H9 (cell line): ENCODE results near the gene SPOP. TPM values are rescaled to one million over a fixed set of nuclear protein-coding genes. Genes with fewer than 3 reads are reported as not detected.

Source experiments
- DNase-seq: peaks from one replicate; pipeline ENCODE4 v3.0.0-alpha.2; 2017
- H2AFZ ChIP-seq: one replicate; pipeline ENCODE4 v1.6.1; 2013; ENCODE audit warnings: mild to moderate bottlenecking, low read length, control low read depth, moderate library complexity
- H2AK5ac ChIP-seq: 2 replicates; pipeline ENCODE4 v1.6.1; 2013; ENCODE audit warnings: low read length, control low read depth, mixed read lengths; ENCODE audit not compliant: insufficient read length
- H2BK120ac ChIP-seq: one replicate; pipeline ENCODE4 v1.6.1; 2013; ENCODE audit warnings: low read depth, mild to moderate bottlenecking, low read length, control low read depth, inconsistent platforms; ENCODE audit not compliant: poor library complexity, severe bottlenecking
- H2BK12ac ChIP-seq: 2 replicates; pipeline ENCODE4 v1.6.1; 2013; ENCODE audit warnings: low read length, control low read depth, mixed read lengths, low read depth; ENCODE audit not compliant: insufficient read length
- H2BK15ac ChIP-seq: 2 replicates; pipeline ENCODE4 v1.6.1; 2013; ENCODE audit warnings: low read depth, low read length, control low read depth
- H2BK20ac ChIP-seq: one replicate; pipeline ENCODE4 v1.6.1; 2013; ENCODE audit warnings: low read depth, mild to moderate bottlenecking, low read length, control low read depth, inconsistent platforms; ENCODE audit not compliant: poor library complexity, severe bottlenecking
- H2BK5ac ChIP-seq: 2 replicates; pipeline ENCODE4 v1.6.1; 2013; ENCODE audit warnings: low read length, control low read depth, mixed read lengths; ENCODE audit not compliant: insufficient read length
- H3K14ac ChIP-seq: 2 replicates; pipeline ENCODE4 v1.6.1; 2013; ENCODE audit warnings: low read length, control low read depth; ENCODE audit not compliant: insufficient read depth
- H3K18ac ChIP-seq: 2 replicates; pipeline ENCODE4 v1.6.1; 2013; ENCODE audit warnings: low read depth, mild to moderate bottlenecking, mixed read lengths, low read length, control low read depth; ENCODE audit not compliant: insufficient read length
- H3K23ac ChIP-seq: 2 replicates; pipeline ENCODE4 v1.6.1; 2013; ENCODE audit warnings: low read length, control low read depth, mixed read lengths, low read depth; ENCODE audit not compliant: insufficient read length
- H3K23me2 ChIP-seq: 2 replicates; pipeline ENCODE4 v1.6.1; 2013; ENCODE audit warnings: low read depth, mild to moderate bottlenecking, mixed read lengths, low read length, control low read depth; ENCODE audit not compliant: insufficient read length, poor library complexity, severe bottlenecking
- H3K27ac ChIP-seq: 2 replicates; pipeline ENCODE4 v1.5.1; 2013; ENCODE audit warnings: low read length, control low read depth, mixed read lengths, low read depth; ENCODE audit not compliant: insufficient read length
- H3K27me3 ChIP-seq: 2 replicates; pipeline ENCODE4 v1.6.1; 2013; ENCODE audit warnings: low read length, control low read depth, inconsistent platforms; ENCODE audit not compliant: insufficient read depth
- H3K4ac ChIP-seq: 2 replicates; pipeline ENCODE4 v1.6.1; 2013; ENCODE audit warnings: low read depth, mild to moderate bottlenecking, control low read depth, inconsistent platforms, low read length, moderate library complexity
- H3K4me1 ChIP-seq: 2 replicates; pipeline ENCODE4 v1.6.1; 2013; ENCODE audit warnings: low read length, control low read depth, inconsistent platforms; ENCODE audit not compliant: insufficient read depth
- H3K4me2 ChIP-seq: 2 replicates; pipeline ENCODE4 v1.6.1; 2013; ENCODE audit warnings: low read length, control low read depth, mixed read lengths; ENCODE audit not compliant: insufficient read length, insufficient read depth
- H3K56ac ChIP-seq: 2 replicates; pipeline ENCODE4 v1.6.1; 2013; ENCODE audit warnings: low read depth, mild to moderate bottlenecking, mixed read lengths, low read length, control low read depth; ENCODE audit not compliant: insufficient read length
- H3K79me1 ChIP-seq: 2 replicates; pipeline ENCODE4 v1.6.1; 2013; ENCODE audit warnings: low read depth, mild to moderate bottlenecking, moderate library complexity, low read length, control low read depth, inconsistent platforms; ENCODE audit not compliant: insufficient read depth, poor library complexity, severe bottlenecking
- H3K79me2 ChIP-seq: 2 replicates; pipeline ENCODE4 v1.6.1; 2013; ENCODE audit warnings: low read length, control low read depth, inconsistent platforms; ENCODE audit not compliant: insufficient read depth
- H3K9ac ChIP-seq: 2 replicates; pipeline ENCODE4 v1.6.1; 2013; ENCODE audit warnings: low read length, control low read depth, mixed read lengths; ENCODE audit not compliant: insufficient read length; ENCODE audit errors: extremely low read depth
- H3K9me3 ChIP-seq: one replicate; pipeline ENCODE4 v1.6.1; 2013; ENCODE audit warnings: low read depth, low read length, inconsistent platforms; ENCODE audit not compliant: control insufficient read depth
- H3T11ph ChIP-seq: one replicate; pipeline ENCODE4 v1.6.1; 2013; ENCODE audit warnings: mild to moderate bottlenecking, low read length, control low read depth, inconsistent platforms
- H4K20me1 ChIP-seq: one replicate; pipeline ENCODE4 v1.6.1; 2013; ENCODE audit not compliant: control insufficient read depth, insufficient read length, insufficient read depth
- H4K5ac ChIP-seq: 2 replicates; pipeline ENCODE4 v1.6.1; 2013; ENCODE audit warnings: low read depth, mild to moderate bottlenecking, mixed read lengths, low read length, control low read depth; ENCODE audit not compliant: insufficient read length
- H4K8ac ChIP-seq: replicated peaks from 2 replicates; pipeline ENCODE4 v1.6.1; 2013; ENCODE audit warnings: low read length, control low read depth, mixed read lengths, low read depth; ENCODE audit not compliant: insufficient read length
- H4K91ac ChIP-seq: 2 replicates; pipeline ENCODE4 v1.6.1; 2013; ENCODE audit warnings: low read depth, mild to moderate bottlenecking, moderate library complexity, mixed read lengths, low read length, control low read depth; ENCODE audit not compliant: insufficient read length
- H3K27ac Mint-ChIP-seq, 3 experiments: 2 replicates in 2 of 3; 3 replicates in 1 of 3; pipeline ENCODE4 v1.8.0; 2020 to 2021; ENCODE audit warnings: mixed read lengths in 3 of 3, mild to moderate bottlenecking in 1 of 3, moderate library complexity in 1 of 3
- H3K27me3 Mint-ChIP-seq: 2 replicates; pipeline ENCODE4 v1.8.0; 2021; ENCODE audit warnings: low read depth, mild to moderate bottlenecking, moderate library complexity, mixed read lengths
- H3K36me3 Mint-ChIP-seq, 3 experiments: 2 replicates in 2 of 3; 3 replicates in 1 of 3; pipeline ENCODE4 v1.8.0; 2020 to 2021; ENCODE audit warnings: low read depth in 3 of 3, mixed read lengths in 3 of 3; ENCODE audit not compliant: insufficient read depth in 1 of 3
- H3K4me1 Mint-ChIP-seq, 2 experiments: 2 replicates each; pipeline ENCODE4 v1.8.0; 2020; ENCODE audit warnings: mixed read lengths in 2 of 2
- H3K4me3 Mint-ChIP-seq, 2 experiments: 2 replicates in 1 of 2; 3 replicates in 1 of 2; pipeline ENCODE4 v1.8.0; 2020 to 2021; ENCODE audit warnings: mild to moderate bottlenecking in 2 of 2, mixed read lengths in 2 of 2, moderate library complexity in 1 of 2
- H3K9me3 Mint-ChIP-seq, 2 experiments: 2 replicates in 1 of 2; 3 replicates in 1 of 2; pipeline ENCODE4 v1.8.0; 2020; ENCODE audit warnings: mild to moderate bottlenecking in 2 of 2, mixed read lengths in 2 of 2, moderate library complexity in 1 of 2
- CTCF ChIP-seq: fragments of 200-600 bp; sonication (generic); conservative IDR thresholded peaks from 3 replicates; pipeline ENCODE4 v1.8.0; 2021; ENCODE audit warnings: antibody characterized with exemption, mild to moderate bottlenecking
- WGBS: extraction: QIAGEN DNeasy Blood & Tissue Kit; methylation state at CpG from one replicate; pipeline ENCODE4 v1.1.7; 2013; ENCODE audit warnings: missing lambda C conversion rate, low lambda C conversion rate, mixed read lengths; ENCODE audit not compliant: insufficient read length; ENCODE audit errors: extremely low coverage; 5-methylcytosine and 5-hydroxymethylcytosine counted together
- total RNA-seq: library from RNA; stranded (reverse); gene quantifications from 2 replicates; pipeline ENCODE4 v1.2.1, GENCODE V29; 2021

Gene SPOP
- total RNA-seq, 1 experiment from 2014 or later: 33.7 TPM

GRCh38 chr17:49567104-49567521 lies 110.8 kb downstream of the SPOP start:
- no peak overlapping the region for H3K23ac ChIP-seq
- no peak overlapping the region for H2BK20ac ChIP-seq
- TF ChIP-seq CTCF: no peak
- Mint-ChIP-seq H3K27ac (no peak overlapping the region), H3K27me3 (peaks cover 44% of the 10 kb centered on the region), H3K4me1 (peaks cover 9 to 32% of the 10 kb centered on the region in 2 experiments), H3K9me3 (no peaks in the 10 kb centered on the region; a peak in 1 of 5 replicates), H3K36me3 (no peaks in the 10 kb centered on the region), H3K4me3 (no peak overlapping the region)
- H4K5ac ChIP-seq: no peak overlapping the region
- no peak overlapping the region for H3K14ac ChIP-seq
- no peak overlapping the region for H2BK120ac ChIP-seq
- no peak overlapping the region for H2AK5ac ChIP-seq
- no peak overlapping the region for H2BK12ac ChIP-seq
- no peak overlapping the region for H2AFZ ChIP-seq
- no peaks in the 10 kb centered on the region for H3K79me1 ChIP-seq
- no peak overlapping the region for H3T11ph ChIP-seq
- no peaks in the 10 kb centered on the region for H3K4me1 ChIP-seq
- H3K27me3 ChIP-seq: no peaks in the 10 kb centered on the region; the same call in 1 of the 2 replicates
- H3K18ac ChIP-seq: no peak overlapping the region
- no peak for DNase-seq
- H2BK15ac ChIP-seq: no peak overlapping the region
- no peak overlapping the region for H3K4me2 ChIP-seq
- H2BK5ac ChIP-seq: no peak overlapping the region
- WGBS: no CpG with 5 or more reads among the region's 9 CpGs
- peaks cover 5% of the 10 kb centered on the region for H3K23me2 ChIP-seq
- no peak overlapping the region for H3K27ac ChIP-seq
- no peaks in the 10 kb centered on the region for H4K20me1 ChIP-seq
- no peaks in the 10 kb centered on the region for H3K79me2 ChIP-seq
- no peak overlapping the region for H3K56ac ChIP-seq
- H4K91ac ChIP-seq: no peak overlapping the region
- H3K9me3 ChIP-seq: no peaks in the 10 kb centered on the region
- H3K9ac ChIP-seq: no peak overlapping the region
- no peak overlapping the region for H3K4ac ChIP-seq
- H4K8ac ChIP-seq: no peak overlapping the region
